Mammary epithelial cell (primary cell): Measurements from ENCODE around the gene CYP4X1.

Source experiments
- CTCF ChIP-seq, 2 donors: IDR thresholded peaks in 1 of 2; conservative IDR thresholded peaks in 1 of 2; 2 replicates each; pipeline ENCODE4 v1.5.1; 2011 to 2012; ENCODE audit warnings: inconsistent platforms in 2 of 2, low read length in 2 of 2, mild to moderate bottlenecking in 2 of 2, control low read depth in 1 of 2, low read depth in 1 of 2; ENCODE audit not compliant: insufficient read depth in 1 of 2; ENCODE audit errors: extremely low read depth in 1 of 2
- EZH2 ChIP-seq: IDR thresholded peaks from 2 replicates; pipeline ENCODE4 v1.6.1; 2012; ENCODE audit warnings: low read length, inconsistent platforms, borderline replicate concordance

GRCh38 chr1:47031059-47031458 is 7.6 kb downstream of the CYP4X1 start:
- no peak for TF ChIP-seq CTCF (conservative IDR thresholded peaks at IDR 0.05 in 1 of 2, IDR thresholded peaks at IDR 0.05 in 1 of 2; ENCODE audit: extremely low read depth in 1 of 2, insufficient read depth in 1 of 2, low read depth in 1 of 2, low read length in 2 of 2)
- TF ChIP-seq EZH2 = no peak
